HG03060 (cell line): ENCODE data around the gene SUCLG2.

Experiments
- ATAC-seq: cut with Tn5 transposase; IDR thresholded peaks from one replicate; pipeline ENCODE4 v1.9.1; 2021; ENCODE audit warnings: low read depth, moderate number of reproducible peaks; ENCODE audit not compliant: unreplicated experiment

The SUCLG2 gene

GRCh38 chr3:67521053-67521646 is 133.3 kb downstream of the SUCLG2 start:
- no peak for ATAC-seq

- no peak for ATAC-seq
Observed at GRCh38 chr3:67518236-67518635, 136.2 kb downstream of the SUCLG2 start.

GRCh38 chr3:67517781-67518180 is 136.6 kb downstream of the SUCLG2 start:
- ATAC-seq: no peak

- ATAC-seq: no peak
Observed at GRCh38 chr3:67516496-67516895, 137.9 kb downstream of the SUCLG2 start.

GRCh38 chr3:67515778-67516177 is 138.6 kb downstream of the SUCLG2 start:
- ATAC-seq: no peak

GRCh38 chr3:67509471-67510075 is 144.8 kb downstream of the SUCLG2 start:
- no peak for ATAC-seq

- ATAC-seq: no peak
Observed at GRCh38 chr3:67507584-67507983, 146.8 kb downstream of the SUCLG2 start.

GRCh38 chr3:67500709-67501108 is 153.7 kb downstream of the SUCLG2 start:
- ATAC-seq: no peak

- ATAC-seq: no peak
Observed at GRCh38 chr3:67497746-67498145, 156.7 kb downstream of the SUCLG2 start.

- ATAC-seq: no peak
Observed at GRCh38 chr3:67495751-67496150, 158.7 kb downstream of the SUCLG2 start.

GRCh38 chr3:67493808-67494207 is 160.6 kb downstream of the SUCLG2 start:
- ATAC-seq: no peak

- ATAC-seq: no peak
Observed at GRCh38 chr3:67490658-67491057, 163.8 kb downstream of the SUCLG2 start.

GRCh38 chr3:67489816-67490215 is 164.6 kb downstream of the SUCLG2 start:
- no peak for ATAC-seq

GRCh38 chr3:67487564-67488114 is 166.8 kb downstream of the SUCLG2 start:
- ATAC-seq: no peak

- ATAC-seq: no peak
Observed at GRCh38 chr3:67486883-67487282, 167.5 kb downstream of the SUCLG2 start.

GRCh38 chr3:67484085-67484484 is 170.3 kb downstream of the SUCLG2 start:
- no peak for ATAC-seq

- ATAC-seq: no peak
Observed at GRCh38 chr3:67481126-67481525, 173.3 kb downstream of the SUCLG2 start.

GRCh38 chr3:67478423-67478822 is 176.0 kb downstream of the SUCLG2 start:
- ATAC-seq: no peak

- no peak for ATAC-seq
Observed at GRCh38 chr3:67474311-67474710, 180.1 kb downstream of the SUCLG2 start.

GRCh38 chr3:67472674-67473201 is 181.7 kb downstream of the SUCLG2 start:
- ATAC-seq: no peak

GRCh38 chr3:67470207-67470606 is 184.2 kb downstream of the SUCLG2 start:
- ATAC-seq: no peak

GRCh38 chr3:67468511-67468910 is 185.9 kb downstream of the SUCLG2 start:
- ATAC-seq: no peak
